ENCODE results near the gene SCN4B.

The SCN4B gene

DNA sequence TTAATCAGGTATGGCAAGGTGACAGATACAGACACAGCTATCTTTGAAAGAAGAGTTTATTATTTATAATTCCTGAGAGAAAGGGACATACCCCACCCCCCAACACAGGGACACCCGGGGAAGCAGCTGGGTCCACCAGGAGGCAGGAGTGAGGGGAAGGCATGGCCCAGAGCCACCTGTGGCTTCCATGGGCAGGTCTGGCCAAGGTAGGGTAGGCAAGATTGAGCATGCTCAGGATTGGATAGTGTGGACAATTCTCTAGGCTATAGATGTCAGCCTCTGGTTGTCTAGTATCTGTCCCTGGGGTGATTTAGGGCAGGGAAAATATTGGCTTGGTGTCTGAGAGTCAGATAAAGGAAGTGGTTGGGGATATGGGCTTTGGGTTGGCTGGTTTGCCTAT, 38.4 kb downstream of the SCN4B start:
- TF ChIP-seq, protein P1, sequence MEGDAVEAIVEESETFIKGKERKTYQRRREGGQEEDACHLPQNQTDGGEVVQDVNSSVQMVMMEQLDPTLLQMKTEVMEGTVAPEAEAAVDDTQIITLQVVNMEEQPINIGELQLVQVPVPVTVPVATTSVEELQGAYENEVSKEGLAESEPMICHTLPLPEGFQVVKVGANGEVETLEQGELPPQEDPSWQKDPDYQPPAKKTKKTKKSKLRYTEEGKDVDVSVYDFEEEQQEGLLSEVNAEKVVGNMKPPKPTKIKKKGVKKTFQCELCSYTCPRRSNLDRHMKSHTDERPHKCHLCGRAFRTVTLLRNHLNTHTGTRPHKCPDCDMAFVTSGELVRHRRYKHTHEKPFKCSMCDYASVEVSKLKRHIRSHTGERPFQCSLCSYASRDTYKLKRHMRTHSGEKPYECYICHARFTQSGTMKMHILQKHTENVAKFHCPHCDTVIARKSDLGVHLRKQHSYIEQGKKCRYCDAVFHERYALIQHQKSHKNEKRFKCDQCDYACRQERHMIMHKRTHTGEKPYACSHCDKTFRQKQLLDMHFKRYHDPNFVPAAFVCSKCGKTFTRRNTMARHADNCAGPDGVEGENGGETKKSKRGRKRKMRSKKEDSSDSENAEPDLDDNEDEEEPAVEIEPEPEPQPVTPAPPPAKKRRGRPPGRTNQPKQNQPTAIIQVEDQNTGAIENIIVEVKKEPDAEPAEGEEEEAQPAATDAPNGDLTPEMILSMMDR (conservative IDR thresholded peaks at IDR 0.05; ENCODE audit: low read depth, low read length), result no peak
- H3K4me3 ChIP-seq (ENCODE audit: low read length), result no peak overlapping the region
- DNase-seq (ENCODE audit: low read depth), result no peak

GRCh38 chr11:118112711-118113430, 39.8 kb downstream of the SCN4B start:
- no peak for DNase-seq (ENCODE audit: low read depth)

GRCh38 chr11:118111744-118112035, 40.9 kb downstream of the SCN4B start:
- no peak overlapping the region for H3K4me3 ChIP-seq (ENCODE audit: low read length)
- TF ChIP-seq, protein P1 (conservative IDR thresholded peaks at IDR 0.05; ENCODE audit: low read depth, low read length), result no peak
- no peak for DNase-seq (ENCODE audit: low read depth)

More at GRCh38 chr11:118112711-118113430, 39.8 kb downstream of the SCN4B start:
- TF ChIP-seq, protein P1 (conservative IDR thresholded peaks at IDR 0.05; ENCODE audit: low read depth, low read length), result no peak
- H3K4me3 ChIP-seq (ENCODE audit: low read length), result no peak overlapping the region

DNA sequence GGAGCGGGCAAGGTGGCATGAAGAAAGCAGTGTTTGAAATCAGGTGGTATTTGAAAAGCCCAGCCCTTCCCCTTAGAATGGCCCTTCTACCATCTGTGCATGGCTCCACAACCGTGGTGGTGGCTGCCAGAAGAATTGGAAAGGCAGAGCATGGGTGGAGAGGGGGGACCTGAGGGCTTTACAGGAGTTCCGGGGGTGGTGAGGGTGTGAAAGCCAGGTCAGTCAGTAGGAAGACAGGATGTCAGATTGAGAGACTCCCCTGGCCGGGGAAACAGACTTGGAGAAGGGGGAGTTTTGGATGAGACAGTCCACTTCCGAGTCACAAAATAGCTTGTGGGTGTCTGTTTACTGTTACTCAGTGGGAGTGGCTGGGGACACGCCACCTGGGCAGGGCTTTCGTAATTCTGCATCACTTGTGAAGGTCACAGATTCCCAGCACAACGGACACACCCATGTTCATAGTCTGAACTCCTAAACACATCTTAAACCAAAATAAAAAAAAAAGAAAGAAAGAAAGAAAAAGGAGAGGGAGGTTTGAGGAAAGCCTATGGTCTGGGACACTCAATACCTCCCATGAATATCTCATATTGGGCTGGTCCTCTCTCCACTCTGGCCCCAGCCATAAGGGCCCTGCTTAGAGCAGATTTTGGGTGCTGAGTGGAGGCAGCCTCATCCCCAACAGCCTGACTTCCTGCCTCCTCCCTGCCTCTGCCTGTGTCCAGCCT, 41.4 kb downstream of the SCN4B start:
- no peak for DNase-seq (ENCODE audit: low read depth)
- TF ChIP-seq, protein P1 (conservative IDR thresholded peaks at IDR 0.05; ENCODE audit: low read depth, low read length), result no peak
- no peak overlapping the region for H3K4me3 ChIP-seq (ENCODE audit: low read length)

- TF ChIP-seq, protein P1 (conservative IDR thresholded peaks at IDR 0.05; ENCODE audit: low read depth, low read length), result no peak
- DNase-seq (ENCODE audit: low read depth), result no peak
Measured at GRCh38 chr11:118109231-118109630, 43.4 kb downstream of the SCN4B start.

GRCh38 chr11:118108513-118108912, 44.1 kb downstream of the SCN4B start:
- TF ChIP-seq, protein P1 (conservative IDR thresholded peaks at IDR 0.05; ENCODE audit: low read depth, low read length), result no peak
- no peak overlapping the region for H3K4me3 ChIP-seq (ENCODE audit: low read length)
- no peak for DNase-seq (ENCODE audit: low read depth)

More at GRCh38 chr11:118109231-118109630, 43.4 kb downstream of the SCN4B start:
- no peak overlapping the region for H3K4me3 ChIP-seq (ENCODE audit: low read length)
